NCI-H146 treated with DMSO at 0.1 percent for 48 hours (cell line): ENCODE results near the gene UBR1.
"Not testable (repeated sequence)": the region's sequence is repeated elsewhere in the genome, so short reads cannot be mapped to it uniquely, and the experiment has no call there.

Source experiments
- DNase-seq: peaks from one replicate; lab custom pipeline; 2025; ENCODE audit not compliant: unreplicated experiment; lab: John Stamatoyannopoulos, UW

Gene UBR1

DNA sequence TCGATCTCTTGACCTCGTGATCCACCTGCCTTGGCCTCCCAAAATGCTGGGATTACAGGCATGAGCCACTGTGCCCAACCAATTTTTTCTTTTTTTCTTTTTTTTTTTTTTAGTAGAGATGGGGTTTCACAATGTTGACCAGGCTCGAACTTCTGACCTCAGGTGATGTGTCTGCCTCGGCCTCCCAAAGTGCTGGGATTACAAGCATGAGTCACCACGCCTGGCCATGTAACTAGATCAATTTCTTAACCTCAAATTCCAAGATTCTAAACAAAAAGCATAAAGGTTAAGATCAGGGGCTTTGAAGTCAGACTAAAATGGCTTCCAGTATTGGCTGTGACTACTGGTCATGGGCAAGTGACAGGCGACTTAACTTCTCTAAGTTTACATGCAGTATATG lies 126.7 kb downstream of the UBR1 start:
- not testable (repeated sequence) for DNase-seq

DNA sequence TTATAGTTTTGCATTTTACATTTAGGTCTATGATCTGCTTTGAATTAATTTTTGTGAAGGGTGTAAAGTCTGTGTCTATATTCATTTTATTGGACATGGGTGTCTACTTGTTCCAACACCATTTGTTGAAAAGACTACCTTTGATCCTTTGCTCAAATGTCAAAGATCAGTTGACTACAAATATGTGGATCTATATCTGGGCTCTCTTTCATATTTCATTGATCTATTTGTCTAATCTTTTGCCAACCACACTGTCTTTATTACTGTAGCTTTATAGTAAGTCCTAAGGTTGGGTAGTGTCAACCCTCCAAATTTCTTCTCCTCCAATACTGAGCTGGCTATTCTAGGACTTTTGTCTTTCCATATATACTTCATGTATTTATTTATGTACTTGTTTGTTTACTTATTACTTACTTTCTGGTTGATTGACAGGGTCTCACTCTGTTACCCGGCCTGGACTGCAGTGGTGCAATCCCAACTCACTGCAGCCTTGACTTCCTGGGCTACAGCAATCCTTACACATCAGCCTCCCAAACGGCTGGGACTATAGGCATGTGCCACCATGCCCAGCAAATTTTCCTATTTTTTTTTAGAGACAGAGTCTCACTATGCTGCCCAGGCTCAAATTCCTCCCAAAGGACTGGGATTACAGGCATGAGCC lies 131.5 kb downstream of the UBR1 start:
- no peak for DNase-seq

DNA sequence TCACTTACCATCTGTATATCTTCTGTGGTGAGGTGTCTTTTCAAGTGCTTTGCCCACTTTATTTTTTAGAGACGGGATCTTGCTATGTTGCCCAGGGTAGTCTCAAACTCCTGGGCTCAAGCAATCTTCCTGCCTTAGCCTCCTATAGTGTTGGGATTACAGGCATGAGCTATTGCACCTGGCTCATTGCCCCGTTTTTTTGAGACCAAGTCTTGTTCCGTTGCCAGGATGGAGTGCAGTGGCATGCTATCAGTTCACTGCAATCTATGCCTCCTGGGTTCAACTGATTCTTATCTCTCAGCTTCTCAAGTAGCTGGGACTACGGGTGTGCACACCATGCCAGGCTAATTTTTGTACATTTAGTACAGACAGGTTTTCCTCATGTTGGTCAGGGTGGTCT lies 132.7 kb downstream of the UBR1 start:
- DNase-seq = no peak

DNA sequence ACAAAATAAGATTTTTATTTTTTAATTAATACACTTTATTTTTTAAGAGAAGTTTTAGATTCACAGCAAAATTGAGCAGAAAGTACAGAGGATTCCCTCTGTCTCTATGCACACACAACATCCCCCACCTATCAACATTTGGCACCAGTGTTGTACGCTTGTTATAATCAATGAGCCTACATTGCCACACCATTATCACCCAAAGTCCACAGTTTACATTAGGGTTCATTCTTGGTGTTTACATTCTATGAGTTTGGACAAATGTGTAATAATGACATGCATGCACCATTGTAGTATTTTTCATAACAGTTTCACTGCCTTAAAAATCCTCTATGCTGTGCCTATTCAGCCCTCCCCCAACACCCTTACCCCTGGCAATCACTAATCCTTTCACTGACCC lies 134.0 kb downstream of the UBR1 start:
- DNase-seq = no peak

DNA sequence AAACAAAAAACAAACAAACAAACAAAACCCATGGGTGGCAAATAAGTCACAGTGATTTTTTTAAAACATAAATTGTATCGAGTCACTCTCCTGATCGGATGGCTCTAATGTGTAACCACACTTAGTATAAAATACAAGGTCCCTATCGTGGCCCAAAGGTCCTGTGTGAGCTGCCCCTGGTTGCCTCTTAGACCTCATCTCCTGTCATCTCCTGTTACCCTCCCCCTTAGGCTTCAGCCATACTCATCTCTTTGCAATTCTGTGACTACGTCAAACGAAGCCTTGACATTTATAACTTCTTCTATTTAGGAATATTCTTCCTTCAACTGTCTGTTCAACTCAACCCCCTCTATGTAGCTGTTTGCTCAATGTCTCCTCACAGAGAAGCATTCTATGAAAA lies 141.4 kb downstream of the UBR1 start:
- DNase-seq = no peak

DNA sequence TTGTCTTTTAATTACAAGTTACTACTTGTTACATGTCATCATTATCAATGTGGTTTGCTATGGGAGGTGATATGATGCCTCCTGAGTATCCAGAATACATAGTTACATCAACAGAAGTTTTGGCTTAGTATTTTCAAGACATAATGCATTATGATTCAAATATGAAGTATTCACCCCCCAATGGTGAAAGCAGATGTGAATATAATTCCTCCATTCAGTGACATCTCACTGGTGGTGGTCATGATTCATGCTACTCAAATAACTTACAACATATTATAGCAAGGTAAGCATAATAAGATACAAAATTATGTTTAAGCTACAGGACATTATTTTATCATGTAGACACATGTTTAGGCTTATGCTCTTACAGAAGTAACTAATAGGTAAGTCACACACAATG lies 150.3 kb downstream of the UBR1 start:
- DNase-seq = no peak

DNA sequence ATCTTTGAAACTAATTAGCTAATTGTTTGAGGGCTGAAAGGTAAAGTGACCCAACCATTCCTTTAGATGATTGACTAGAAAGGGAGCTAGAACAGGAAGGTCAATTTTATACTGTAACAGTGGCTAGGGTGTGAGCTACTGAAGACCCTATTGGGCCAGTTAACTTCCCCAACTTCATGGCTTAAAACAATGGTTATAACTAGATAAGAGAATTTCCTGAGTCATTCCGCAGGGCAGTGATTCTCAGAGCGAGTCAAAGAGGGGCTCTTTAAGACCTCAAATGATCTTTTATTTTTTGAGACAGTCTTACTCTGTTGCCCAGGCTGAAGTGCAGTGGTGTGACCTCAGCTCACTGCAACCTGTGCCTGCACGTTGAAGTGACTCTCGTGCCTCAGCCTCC lies 151.5 kb downstream of the UBR1 start:
- no peak for DNase-seq

DNA sequence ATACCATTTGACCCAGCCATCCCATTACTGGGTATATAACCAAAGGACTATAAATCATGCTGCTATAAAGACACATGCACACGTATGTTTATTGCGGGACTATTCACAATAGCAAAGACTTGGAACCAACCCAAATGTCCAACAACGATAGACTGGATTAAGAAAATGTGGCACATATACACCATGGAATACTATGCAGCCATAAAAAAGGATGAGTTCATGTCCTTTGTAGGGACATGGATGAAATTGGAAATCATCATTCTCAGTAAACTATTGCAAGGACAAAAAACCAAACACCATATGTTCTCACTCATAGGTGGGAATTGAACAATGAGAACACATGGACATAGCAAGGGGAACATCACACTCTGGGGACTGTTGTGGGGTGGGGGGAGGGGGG lies 156.9 kb downstream of the UBR1 start:
- DNase-seq = not testable (repeated sequence)

DNA sequence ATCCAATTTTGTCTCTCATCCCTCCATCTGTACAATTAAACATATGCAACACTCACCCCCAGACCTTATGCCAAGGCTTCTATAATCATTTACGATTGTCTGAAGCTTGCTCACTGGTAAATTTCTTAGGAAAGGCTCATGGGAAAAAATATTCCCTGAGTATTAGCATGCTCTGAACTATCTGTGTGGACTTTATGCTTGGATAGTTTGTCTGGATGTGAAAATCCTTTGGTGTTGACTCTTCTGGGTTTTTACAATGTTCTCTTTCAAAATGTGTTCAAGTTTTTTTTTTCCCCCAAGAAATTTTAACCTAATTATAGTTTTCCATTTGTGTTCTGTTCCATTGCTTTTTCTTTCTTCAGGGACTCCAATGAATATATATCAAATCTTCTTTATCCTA lies 165.3 kb downstream of the UBR1 start:
- DNase-seq = no peak

DNA sequence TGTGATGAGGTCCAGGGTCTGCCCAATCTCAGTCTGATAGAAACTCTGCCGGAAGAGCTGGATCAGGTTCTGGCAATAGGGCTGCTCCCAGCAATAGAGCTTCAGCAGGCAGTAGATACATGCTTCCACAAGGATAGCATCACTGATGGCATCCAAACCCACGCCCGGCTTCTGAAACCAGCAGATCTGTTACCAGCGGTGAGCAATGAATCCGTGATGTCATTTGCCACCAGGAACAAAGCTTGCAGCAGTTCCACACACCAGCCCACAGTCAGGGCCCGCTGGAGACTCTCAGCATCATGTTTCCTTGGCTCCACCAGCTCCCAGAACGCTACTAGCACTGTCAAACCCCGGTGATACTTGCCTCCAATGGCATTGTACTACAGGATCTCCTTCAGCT lies 166.0 kb downstream of the UBR1 start:
- no peak for DNase-seq

DNA sequence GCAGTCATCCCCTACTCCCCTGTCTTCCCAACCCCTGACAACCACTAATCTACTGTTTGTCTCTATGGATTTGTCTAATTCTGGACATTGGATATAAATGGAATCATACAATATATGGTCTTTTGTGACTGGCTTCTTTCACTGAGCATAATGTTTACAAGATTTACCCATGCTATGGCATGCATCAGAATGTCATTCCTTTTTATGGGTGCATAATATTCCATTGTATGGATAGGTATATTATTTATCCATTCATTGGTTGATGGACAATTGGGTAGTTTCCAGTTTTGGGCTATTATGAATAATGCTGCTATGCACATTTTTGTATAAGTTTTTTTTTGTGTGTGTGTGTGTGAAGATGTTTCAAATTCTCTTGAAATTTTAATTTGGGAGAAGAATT lies 168.7 kb downstream of the UBR1 start:
- no peak for DNase-seq

DNA sequence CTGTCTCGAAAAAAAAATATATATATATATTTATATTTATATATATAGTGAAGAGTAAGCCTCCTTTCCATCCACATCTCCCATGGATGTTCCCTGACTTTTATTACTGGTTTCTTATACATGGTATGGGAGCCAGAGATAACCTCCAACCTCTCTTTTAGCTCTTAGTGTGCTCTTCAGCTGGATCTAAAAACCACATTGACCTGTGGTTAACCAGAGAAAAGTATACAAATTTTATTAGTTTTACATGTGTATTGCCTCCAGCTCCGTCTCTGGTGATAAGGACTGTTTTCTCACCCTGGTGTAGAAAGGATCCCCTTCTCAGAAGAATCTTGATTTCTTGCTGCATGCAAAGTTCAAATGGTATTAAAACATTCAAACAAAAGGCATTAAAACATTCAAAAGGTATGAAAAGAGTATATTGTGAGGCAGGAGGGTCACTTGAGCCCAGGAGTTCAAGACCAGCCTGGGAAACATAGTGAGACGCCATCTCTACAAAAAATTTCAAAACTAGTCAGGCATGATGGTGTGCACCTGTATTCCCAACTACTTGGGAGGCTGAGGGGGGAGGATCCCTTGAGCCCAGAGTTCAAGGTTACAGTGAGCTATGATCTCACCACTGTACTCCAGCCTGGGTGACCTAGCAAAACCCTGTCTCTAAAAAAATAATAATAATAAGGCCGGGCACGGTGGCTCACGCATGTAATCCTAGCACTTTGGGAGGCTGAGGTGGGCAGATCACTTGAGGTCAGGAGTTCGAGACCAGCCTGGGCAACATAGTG lies 171.8 kb downstream of the UBR1 start:
- no peak for DNase-seq

DNA sequence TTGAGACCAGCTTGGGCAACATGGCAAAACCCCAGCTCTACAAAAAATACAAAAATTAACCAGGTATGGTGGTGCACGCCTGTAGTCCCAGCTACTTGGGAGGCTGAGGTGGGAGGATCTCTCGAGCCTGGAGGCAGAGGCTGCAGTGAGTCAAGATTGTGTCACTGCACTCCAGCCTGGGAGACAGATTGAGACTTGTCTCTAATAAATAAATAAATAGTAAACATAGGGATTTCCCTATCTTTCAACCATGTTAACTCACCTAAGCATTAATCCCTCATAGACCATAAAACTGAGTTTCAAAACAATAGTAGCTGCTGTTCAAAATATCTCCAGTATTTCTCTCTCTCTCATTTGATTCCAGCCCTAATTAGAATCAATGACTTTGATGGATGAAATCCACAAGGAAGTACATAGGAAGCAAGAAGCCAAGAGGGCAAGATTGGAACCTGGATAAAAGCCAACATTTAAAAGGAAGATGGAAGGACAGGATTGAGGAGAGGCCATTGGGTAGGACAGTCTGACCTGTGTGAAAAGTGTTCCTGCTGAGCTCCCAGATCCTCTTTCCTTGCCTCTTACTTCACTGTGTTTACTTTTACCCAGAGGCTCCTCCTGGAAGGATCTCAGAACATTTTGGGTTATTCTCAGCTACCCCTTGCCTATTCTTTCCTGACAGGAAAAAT lies 172.9 kb downstream of the UBR1 start:
- no peak for DNase-seq

DNA sequence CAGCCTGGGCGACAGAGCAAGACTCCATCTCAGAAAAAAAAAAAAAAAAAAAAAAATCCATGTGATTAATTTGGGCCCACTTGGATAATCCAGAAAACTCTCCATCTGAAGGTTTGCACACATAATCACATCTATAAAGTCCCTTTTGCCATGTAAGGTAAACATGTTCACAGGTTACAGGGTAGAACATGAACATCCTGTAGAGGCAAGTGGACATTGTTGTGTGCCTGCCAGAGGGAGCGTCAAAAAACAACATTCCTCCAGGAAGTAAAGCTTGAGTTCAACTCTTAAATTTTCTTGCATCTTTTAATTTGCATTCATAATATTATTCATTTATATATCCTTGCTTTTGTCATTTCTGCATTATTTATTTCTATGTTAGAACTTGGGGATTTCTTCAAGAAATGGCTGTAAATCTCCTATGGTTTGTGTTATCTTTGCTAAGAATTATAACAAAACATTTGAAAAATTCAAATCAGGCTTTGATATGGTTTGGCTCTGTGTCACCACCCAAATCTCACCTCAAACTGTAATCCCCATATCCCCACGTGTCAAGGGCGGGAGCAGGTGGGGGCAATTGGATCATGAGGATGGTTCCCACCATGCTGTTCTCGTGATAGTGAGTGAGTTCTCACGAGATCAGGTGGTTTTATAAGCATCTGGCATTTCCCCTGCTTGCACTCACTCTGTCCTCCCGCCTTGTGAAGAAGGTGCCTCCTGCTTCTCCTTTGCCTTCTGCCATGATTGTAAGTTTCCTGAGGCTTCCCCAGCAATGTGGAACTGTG lies 173.9 kb downstream of the UBR1 start:
- DNase-seq = no peak

DNA sequence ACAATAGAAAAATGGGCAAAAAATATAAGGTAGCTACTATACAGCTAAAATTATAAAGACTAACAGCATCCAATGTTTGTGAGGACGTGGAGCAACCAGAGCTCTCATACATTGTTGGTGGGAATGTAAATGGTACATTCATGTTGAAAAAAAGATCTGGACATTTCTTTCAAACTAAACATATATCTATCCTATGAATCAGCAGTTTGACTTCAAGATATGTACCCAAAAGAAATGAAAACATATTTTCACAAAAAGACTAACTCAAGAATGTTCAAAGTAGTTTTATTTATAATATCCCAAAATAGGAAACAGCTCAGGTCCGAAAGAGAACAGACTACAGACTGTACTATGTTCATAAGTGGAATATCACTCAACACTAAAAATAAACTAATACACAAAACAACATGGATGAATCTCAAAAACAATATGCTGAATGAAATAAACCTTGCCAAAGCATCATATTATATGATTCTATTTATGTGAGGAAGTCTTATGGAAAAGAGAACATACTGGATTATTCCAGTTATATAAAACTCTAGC lies 176.5 kb downstream of the UBR1 start:
- DNase-seq = no peak

DNA sequence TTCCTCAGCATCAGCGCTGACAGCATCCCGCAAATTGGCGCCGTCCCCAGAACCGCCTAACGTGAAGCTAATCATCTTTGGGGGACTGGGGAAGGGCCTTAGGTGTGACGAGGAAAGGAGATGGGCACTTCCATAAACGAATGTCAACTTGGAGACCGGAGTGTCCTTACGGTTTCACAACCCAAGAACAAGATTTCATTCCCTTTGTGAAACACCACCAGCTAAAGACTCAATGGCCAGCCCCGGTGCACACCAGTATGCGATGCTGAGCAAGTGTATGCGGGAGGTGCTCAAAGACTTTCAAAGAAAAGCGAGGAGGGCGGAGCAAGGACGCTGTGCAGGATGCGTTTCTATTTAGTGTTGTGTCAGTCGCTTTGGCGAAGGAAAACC lies 184.5 kb downstream of the UBR1 start:
- peak; percentile 2 for DNase-seq

DNA sequence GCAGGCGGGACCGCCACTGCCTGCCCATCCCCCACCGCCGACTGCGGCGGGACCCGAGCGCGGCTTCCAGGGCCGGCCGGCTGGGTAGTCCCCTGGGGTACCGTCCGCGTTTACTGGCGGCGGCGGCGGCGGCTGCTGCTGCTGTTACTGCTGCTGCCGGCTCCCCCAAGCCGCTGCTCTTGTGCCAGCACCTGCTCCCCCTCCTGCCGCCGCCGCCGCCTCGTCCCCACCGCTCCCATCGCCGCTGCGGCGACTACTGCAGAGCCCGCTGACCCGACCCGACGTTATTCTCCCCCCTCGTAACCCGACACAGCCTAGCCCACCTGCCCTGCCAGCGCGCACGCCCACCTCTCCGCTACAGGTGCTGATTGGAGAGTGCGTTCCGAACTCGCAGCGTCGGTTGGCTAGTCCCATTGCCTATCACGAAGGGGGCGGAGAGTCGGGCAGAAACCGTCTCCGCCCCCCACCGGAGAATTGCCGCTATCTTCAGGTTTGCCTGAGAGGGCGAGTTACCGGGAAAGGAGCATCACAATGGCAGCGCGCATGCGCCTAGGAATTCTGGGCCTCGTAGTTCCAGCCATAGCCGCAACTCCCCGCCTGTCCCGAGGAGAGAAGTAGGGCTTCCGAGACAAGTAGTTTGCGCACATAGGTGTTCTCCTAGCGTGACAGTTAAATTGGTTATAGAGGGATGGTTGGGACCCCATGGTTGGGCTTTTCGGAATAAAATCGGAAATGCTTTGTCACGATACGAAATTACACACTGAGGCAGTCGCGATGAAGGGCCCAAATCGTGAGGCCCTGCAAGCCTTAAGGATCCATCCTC lies 185.1 kb downstream of the UBR1 start, which contains the start of gene TTBK2:
TSS of gene TTBK2 (minus strand) at position 260 of the 823 bp plus-strand sequence. CDS start 42,161 bp downstream, outside the sequence.
- peak; percentile 93 for DNase-seq

DNA sequence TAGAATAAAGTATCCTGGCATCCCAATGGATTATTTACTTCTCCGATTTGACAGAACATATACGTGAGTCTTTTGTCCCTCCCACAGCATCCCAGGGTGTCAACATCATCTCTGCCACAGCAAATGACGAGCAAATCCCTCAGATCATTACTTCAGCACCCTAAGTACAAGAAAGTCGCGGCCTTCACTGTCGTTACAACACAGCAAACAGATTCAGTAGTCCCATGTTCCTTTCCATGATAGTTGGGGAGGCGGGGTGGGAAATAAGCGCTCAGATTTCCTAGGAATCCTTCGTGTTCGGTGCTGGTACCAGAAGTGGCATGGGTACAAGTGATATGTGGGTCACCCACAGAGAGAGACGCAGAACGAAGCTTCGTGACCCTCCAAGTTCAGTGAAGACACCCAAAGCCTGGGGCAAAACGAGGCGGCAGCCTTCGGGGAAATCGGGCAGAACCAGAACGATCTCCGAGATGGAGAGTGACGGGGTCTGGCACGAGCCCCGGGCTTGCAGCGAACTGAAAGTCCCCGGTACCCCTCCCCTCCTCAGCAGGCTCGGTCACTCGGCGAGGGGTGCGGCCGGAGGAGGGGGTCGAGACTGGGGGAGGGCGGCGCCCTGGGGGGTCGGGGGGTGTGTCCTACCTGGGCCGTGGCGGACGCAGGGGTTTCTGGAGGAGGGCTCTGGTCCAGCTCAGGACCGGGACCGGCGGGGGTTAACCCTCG lies 185.9 kb downstream of the UBR1 start:
- DNase-seq = peak; percentile 31

DNA sequence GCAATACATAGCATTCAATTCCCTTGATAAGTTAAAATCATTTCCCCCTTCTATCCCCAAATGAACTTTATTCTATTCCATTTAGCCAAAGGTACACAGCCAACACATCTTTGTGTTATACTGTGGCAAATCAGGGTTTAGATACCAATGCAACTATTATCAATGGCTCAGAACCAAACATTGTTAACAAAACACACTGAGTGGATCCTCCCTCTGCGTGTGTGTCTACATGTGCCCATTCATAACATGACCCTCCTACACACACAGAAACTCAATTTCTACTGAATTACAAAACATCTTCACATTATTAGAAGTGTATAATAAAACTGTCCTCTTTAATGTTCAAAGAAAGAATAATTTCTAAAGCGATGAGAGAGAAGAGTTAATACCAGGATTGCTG lies 186.5 kb downstream of the UBR1 start:
- no peak for DNase-seq

DNA sequence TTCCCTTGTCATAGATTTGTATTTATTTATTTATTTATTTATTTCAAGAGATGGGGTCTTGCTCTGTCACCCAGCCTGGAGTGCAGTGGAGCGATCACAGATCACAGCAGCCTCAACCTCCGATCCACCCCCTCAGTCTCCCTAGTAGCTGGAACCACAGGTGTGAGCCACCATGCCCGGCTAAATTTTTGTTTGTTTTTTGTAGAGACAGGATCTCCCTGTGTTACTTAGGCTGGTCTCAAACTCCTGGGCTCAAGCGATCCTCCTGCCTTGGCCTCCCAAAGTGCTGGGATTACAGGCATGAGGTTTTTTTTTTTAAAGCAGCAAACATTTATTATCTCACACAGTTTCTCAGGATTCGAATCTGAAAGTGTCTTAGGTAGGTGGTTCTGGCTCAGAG lies 187.8 kb downstream of the UBR1 start:
- DNase-seq = no peak
